K562 (cell line): ENCODE data around the gene IL17RC. TPM values are rescaled to one million over a fixed set of nuclear protein-coding genes. Genes with fewer than 3 reads are reported as not detected.

Experiments used
- ARID1B ChIP-seq: fragments of 450-650 bp; IDR thresholded peaks from 2 replicates; pipeline ENCODE4 v1.6.1; 2016; ENCODE audit warnings: antibody characterized with exemption, mild to moderate bottlenecking, inconsistent platforms
- BCLAF1 ChIP-seq, 2 experiments: fragments of 450-650 bp in 1 of 2; IDR thresholded peaks; 2 replicates each; pipeline ENCODE4 v1.6.1; 2011 to 2017; ENCODE audit warnings: low read depth in 2 of 2, antibody characterized with exemption in 1 of 2, borderline replicate concordance in 1 of 2, low read length in 1 of 2, mild to moderate bottlenecking in 1 of 2, mixed read lengths in 1 of 2; ENCODE audit not compliant: control insufficient read depth in 1 of 2
- CTCF ChIP-seq, 3 experiments: IDR thresholded peaks in 2 of 3; conservative IDR thresholded peaks in 1 of 3; 2 replicates each; pipeline ENCODE4 v1.5.1; 2011 to 2012; ENCODE audit warnings: low read length in 3 of 3, mild to moderate bottlenecking in 3 of 3, control low read depth in 2 of 3, improper control_type of control experiment in 1 of 3, inconsistent platforms in 1 of 3, low read depth in 1 of 3, mixed read lengths in 1 of 3, moderate library complexity in 1 of 3; ENCODE audit not compliant: insufficient read depth in 2 of 3
- EGR1 ChIP-seq: fragments of 450-650 bp; conservative IDR thresholded peaks from 2 replicates; pipeline ENCODE4 v1.6.1; 2017; ENCODE audit warnings: mild to moderate bottlenecking
- FUS ChIP-seq: fragments of 200-400 bp; formaldehyde crosslinking; optimal IDR thresholded peaks from 2 replicates; pipeline ENCODE3; 2017; ENCODE audit warnings: low read depth, low read length
- GATAD2B ChIP-seq: fragments of 450-650 bp; IDR thresholded peaks from 2 replicates; pipeline ENCODE4 v1.6.1; 2017; ENCODE audit warnings: mild to moderate bottlenecking, borderline replicate concordance
- GTF2A2 ChIP-seq: IDR thresholded peaks from 2 replicates; pipeline ENCODE4 v1.6.1; 2016; ENCODE audit warnings: mild to moderate bottlenecking, missing genetic modification characterization, missing compliant biosample characterization
- ILK ChIP-seq: fragments of 450-650 bp; IDR thresholded peaks from 2 replicates; pipeline ENCODE4 v1.6.1; 2016; ENCODE audit warnings: missing genetic modification characterization, low read depth, mild to moderate bottlenecking, missing compliant biosample characterization, moderate library complexity, borderline replicate concordance
- NCOA2 ChIP-seq, 2 experiments: fragments of 450-650 bp; IDR thresholded peaks; 2 replicates each; pipeline ENCODE4 v1.6.1; 2018; ENCODE audit warnings: mild to moderate bottlenecking in 2 of 2, moderate library complexity in 1 of 2; ENCODE audit not compliant: partially characterized antibody in 2 of 2
- OTX1 ChIP-seq: fragments of 450-650 bp; formaldehyde crosslinking; IDR thresholded peaks from 2 replicates; pipeline ENCODE4 v1.4.0; 2022; ENCODE audit warnings: mild to moderate bottlenecking
- PCBP2 ChIP-seq: fragments of 200-400 bp; formaldehyde crosslinking; IDR thresholded peaks from 2 replicates; pipeline ENCODE4 v1.6.1; 2018; ENCODE audit warnings: low read length, low read depth, mild to moderate bottlenecking, moderate library complexity; ENCODE audit not compliant: poor library complexity, severe bottlenecking
- PHTF2 ChIP-seq: fragments of 250-450 bp; sonication (Bioruptor Pico); IDR thresholded peaks from 2 replicates; pipeline ENCODE4 v1.5.0; 2021; ENCODE audit warnings: mild to moderate bottlenecking
- PML ChIP-seq: IDR thresholded peaks from 2 replicates; pipeline ENCODE4 v1.6.1; 2012; ENCODE audit warnings: low read length, inconsistent platforms
- PURB ChIP-seq: sonication (generic); formaldehyde crosslinking; IDR thresholded peaks from 2 replicates; pipeline ENCODE4 v1.9.0; 2021; ENCODE audit warnings: low read depth, mild to moderate bottlenecking, missing genetic modification reagents
- SRF ChIP-seq, 2 experiments: fragments of 250-450, 450-650 bp in 1 of 2; sonication (Bioruptor Pico) in 1 of 2; sonication (generic) in 1 of 2; formaldehyde crosslinking; IDR thresholded peaks; 2 replicates each; pipeline versions ENCODE4 v1.5.0 to v1.5.1; 2020 to 2022; ENCODE audit warnings: mild to moderate bottlenecking in 1 of 2, missing genetic modification reagents in 1 of 2
- TCF3 ChIP-seq: sonication (generic); formaldehyde crosslinking; IDR thresholded peaks from 2 replicates; pipeline ENCODE4 v1.4.0; 2020; ENCODE audit warnings: mild to moderate bottlenecking, missing genetic modification reagents
- XRCC5 ChIP-seq: fragments of 200-400 bp; formaldehyde crosslinking; IDR thresholded peaks from 2 replicates; pipeline ENCODE4 v1.6.1; 2017; ENCODE audit warnings: low read depth, mild to moderate bottlenecking, low read length
- ZNF23 ChIP-seq: fragments of 250-450 bp; sonication (Bioruptor Pico); IDR thresholded peaks from 2 replicates; pipeline ENCODE4 v1.4.0; 2020; ENCODE audit warnings: mild to moderate bottlenecking
- ZNF24 ChIP-seq: fragments of 450-650 bp; IDR thresholded peaks from 2 replicates; pipeline ENCODE4 v1.6.1; 2016
- ZNF280B ChIP-seq: fragments of 250-450 bp; sonication (Bioruptor Pico); IDR thresholded peaks from 2 replicates; pipeline ENCODE4 v1.5.1; 2021; ENCODE audit warnings: mild to moderate bottlenecking
- ZNF785 ChIP-seq: fragments of 250-450 bp; sonication (Bioruptor Pico); IDR thresholded peaks from 2 replicates; pipeline ENCODE4 v1.4.0; 2020; ENCODE audit warnings: mild to moderate bottlenecking
- ZZZ3 ChIP-seq: fragments of 450-650 bp; IDR thresholded peaks from 2 replicates; pipeline ENCODE4 v1.6.1; 2016; ENCODE audit warnings: antibody characterized with exemption, mild to moderate bottlenecking, moderate library complexity
- polyA plus RNA-seq, 8 experiments: library from polyadenylated mRNA; depleted of rRNA in 4 of 8; stranded (reverse) in 5 of 8; unstranded in 3 of 8; fragments of >200 nt; fragmentation: Nextera tagmentation in 2 of 8; fragmentation: Illumina TruSeq in 1 of 8; extraction: Ambion mirVana in 2 of 8; extraction: Trizol in 1 of 8; gene quantifications; 2 replicates each; pipeline versions ENCODE4 v1.2.1 to v1.2.3, GENCODE V29; 2011 to 2014; ENCODE audit warnings: inconsistent platforms in 1 of 8, missing spikeins in 1 of 8
- total RNA-seq, 7 experiments: library from RNA; depleted of rRNA in 6 of 7; stranded (reverse); fragments of >200 nt in 6 of 7; fragmentation: Illumina TruSeq in 2 of 7; extraction: Trizol in 2 of 7; gene quantifications; 2 replicates each; pipeline versions ENCODE4 v1.2.1 to v1.2.3, GENCODE V29; 2011 to 2021; ENCODE audit warnings: low replicate concordance in 1 of 7

Gene IL17RC
- total and polyA plus RNA-seq, 9 of the 15 experiments (the other 6 are each of a cell fraction or from before 2014, with no cell fraction given) = 0.15 to 11.4 (median 7.1) TPM; not detected in 1

- TF ChIP-seq BCLAF1 (IDR thresholded peaks at IDR 0.05; ENCODE audit: borderline replicate concordance in 1 of 2, control insufficient read depth in 1 of 2, low read depth in 2 of 2, low read length in 1 of 2) = no peak
- TF ChIP-seq ZNF785 (CRISPR knock-in tag) = no peak
- TF ChIP-seq ILK = no peak
- no peak for TF ChIP-seq FUS
- TF ChIP-seq TCF3 = no peak
- no peak for TF ChIP-seq CTCF (IDR thresholded peaks at IDR 0.05 in 2 of 3, conservative IDR thresholded peaks at IDR 0.05 in 1 of 3; ENCODE audit: insufficient read depth in 2 of 3, low read depth in 1 of 3, low read length in 3 of 3)
- TF ChIP-seq GATAD2B = no peak
- no peak for TF ChIP-seq ZNF24
- no peak; the same call in 1 of the 2 replicates for TF ChIP-seq ARID1B
- TF ChIP-seq OTX1 (CRISPR knock-in tag) = no peak
- no peak for TF ChIP-seq ZZZ3
- TF ChIP-seq PHTF2 (CRISPR knock-in tag) = no peak
- no peak for TF ChIP-seq ZNF23 (CRISPR knock-in tag)
- TF ChIP-seq PCBP2 = no peak
- TF ChIP-seq PURB = no peak
- TF ChIP-seq ZNF280B = no peak
- no peak for TF ChIP-seq NCOA2 (IDR thresholded peaks at IDR 0.05; ENCODE audit: partially characterized antibody in 2 of 2)
- peak; percentile 70; the same call in 1 of the 2 replicates for TF ChIP-seq XRCC5
- peak; percentile 46; the same call in 1 of the 2 replicates for TF ChIP-seq EGR1
- TF ChIP-seq SRF (CRISPR knock-in tag; IDR thresholded peaks at IDR 0.05) = no peak
- TF ChIP-seq PML = no peak
- no peak for TF ChIP-seq GTF2A2 (tag)
Observed at GRCh38 chr3:9951962-9952805, 35.3 kb downstream of the IL17RC start, which contains the start of gene PRRT3 (continued).
